ENCODE data around the gene ZNF133.
"Not testable (repeated sequence)": the region's sequence is repeated elsewhere in the genome, so short reads cannot be mapped to it uniquely, and the experiment has no call there.

ZNF133 gene

DNA sequence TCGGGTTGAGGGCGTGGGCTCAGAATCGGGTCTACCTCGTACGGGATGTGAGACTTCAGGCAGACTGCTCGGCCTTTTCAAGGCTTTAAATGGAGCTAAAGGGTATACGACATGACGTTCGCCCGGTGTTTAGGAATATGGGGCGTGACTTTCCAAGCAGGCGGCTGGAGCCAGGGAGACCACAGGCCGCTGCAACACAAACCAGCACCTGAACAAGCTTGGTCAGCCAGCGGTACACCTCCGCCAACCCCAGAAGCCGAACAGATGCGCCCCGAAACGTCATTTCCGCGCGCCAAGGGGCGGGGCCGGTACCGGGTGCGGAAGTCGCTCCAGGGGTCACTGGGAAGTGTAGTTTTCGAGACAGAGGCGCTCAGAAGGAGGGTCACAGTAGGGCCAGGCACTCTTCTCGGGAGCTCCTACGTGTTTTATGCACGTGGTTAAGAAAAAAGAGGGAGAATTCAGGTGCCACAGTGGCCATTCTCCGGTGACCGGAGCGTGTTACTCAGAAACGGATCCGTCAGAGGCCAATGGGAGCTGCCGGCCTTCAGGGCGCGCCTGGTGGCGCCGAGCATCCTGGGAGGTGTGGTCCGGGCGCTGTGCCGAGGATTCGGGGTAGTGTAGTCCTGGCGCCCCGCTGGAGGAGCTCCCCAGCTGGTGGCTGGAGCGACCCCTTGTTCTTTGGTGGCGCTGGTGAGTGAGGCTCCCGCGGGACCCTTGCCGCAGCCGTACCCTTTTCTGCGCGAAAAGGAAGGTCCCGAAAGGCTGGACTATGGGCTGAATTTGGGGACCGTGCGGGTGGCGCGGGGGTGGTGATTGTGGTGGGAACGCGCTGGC, at the start of gene ZNF133:
TSS of gene ZNF133 (plus strand) at position 613 of the 834 bp plus-strand sequence. CDS start 17,160 bp downstream, outside the sequence.
- peak; percentile 92 to 95 (median 94) for DNase-seq

DNA sequence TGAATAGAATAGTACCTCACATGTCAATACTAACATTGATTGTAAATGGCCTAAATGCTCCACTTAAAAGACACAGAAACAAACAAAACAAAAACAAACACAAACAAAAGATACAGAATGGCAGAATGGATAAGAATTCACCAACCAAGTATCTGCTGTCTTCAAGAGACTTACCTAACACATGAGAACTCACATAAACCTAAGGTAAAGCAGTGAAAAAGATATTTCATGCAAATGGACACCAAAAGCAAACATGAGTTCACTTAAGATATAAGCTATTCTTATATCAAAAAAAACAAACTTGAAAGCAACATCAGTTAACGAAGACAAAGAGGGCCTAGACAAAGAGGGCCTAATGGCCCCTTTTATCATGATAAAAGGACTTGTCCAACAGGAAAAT, 47.3 kb upstream of the ZNF133 start:
- no peak for DNase-seq

DNA sequence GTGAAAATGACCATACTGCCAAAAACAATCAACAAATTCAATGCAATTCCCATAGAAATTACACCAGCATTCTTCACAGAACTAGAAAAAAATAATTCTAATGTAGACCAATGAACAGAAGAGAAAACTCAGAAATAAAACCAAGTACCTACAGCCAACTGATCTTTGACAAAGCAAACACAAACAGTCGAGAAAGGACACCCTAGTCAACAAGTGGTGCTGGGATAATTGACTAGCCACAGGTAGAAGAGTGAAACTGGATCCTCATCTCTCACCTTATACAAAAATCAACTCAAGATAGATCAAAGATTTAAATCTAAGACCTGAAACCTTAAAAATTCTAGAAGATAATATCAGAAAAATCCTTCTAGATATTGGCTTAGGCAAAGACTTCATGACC, 44.5 kb upstream of the ZNF133 start:
- no peak for DNase-seq

DNA sequence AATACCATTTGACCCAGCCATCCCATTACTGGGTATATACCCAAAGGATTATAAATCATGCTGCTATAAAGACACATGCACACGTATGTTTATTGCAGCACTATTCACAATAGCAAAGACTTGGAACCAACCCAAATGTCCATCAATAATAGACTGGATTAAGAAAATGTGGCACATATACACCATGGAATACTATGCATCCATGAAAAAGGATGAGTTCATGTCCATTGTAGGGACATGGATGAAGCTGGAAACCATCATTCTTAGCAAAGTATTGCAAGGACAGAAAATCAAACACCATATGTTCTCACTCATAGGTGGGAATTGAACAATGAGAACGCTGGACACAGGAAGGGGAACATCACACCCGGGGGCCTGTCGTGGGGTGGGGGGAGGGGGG, 39.8 kb upstream of the ZNF133 start:
- not testable (repeated sequence) for DNase-seq

DNA sequence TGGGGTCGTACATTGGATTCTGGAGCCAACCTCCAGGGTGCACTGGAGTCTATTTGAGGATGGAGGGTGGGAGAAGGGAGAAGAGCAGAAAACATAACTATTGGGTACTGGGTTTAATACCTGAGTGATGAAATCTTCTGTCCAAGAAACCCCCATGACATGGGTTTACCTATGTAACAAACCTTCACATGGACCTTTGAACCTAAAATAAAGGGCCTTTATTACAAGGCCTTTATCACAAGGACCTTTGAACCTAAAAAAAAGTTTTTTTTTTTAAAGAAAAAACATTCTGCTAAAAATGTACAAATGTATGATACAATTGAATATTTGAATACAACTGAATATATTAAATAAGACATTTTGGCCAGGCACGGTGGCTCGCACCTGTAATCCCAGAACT, 38.1 kb upstream of the ZNF133 start:
- no peak for DNase-seq

DNA sequence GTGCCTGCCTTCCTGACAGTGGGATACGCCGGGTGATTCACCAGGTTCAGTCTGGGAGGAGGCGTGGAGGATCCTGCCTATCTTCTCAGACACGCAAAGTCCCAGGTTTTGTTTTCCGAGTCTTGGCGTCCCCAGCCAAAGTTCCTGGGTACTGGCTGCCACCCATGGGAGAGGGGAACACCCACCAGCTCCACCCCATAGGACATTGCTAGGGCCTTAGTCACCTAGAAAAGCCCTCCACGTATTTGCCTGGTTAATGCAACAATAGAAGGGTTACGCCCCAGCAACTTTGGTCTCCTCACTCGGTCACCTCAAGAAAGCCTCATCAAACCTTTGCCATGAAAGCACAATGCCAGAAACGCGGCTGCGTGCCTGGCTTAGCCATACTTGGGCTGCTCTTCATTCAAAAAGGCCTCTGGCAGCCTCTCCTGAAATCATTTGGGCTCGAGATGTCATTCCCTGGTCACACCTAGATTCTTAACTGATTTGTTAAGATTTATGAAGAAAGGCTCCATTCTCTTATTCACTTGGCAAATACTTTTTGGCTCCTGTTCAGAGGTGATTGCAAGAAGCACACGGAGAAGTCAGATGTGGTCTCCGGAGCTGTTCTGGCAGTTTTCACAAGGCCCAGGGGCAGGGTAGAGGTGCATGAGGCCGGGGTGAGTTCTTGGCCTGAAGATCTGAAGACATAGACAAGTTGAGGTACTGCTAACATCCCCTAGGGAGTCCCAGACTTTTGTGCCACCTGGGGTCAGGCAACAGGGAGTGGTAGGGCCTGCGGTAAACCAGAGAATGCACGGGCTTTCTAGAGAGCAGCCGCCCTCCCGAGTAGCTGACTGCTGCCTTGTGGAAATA, 35.5 kb upstream of the ZNF133 start:
- DNase-seq, result no peak

DNA sequence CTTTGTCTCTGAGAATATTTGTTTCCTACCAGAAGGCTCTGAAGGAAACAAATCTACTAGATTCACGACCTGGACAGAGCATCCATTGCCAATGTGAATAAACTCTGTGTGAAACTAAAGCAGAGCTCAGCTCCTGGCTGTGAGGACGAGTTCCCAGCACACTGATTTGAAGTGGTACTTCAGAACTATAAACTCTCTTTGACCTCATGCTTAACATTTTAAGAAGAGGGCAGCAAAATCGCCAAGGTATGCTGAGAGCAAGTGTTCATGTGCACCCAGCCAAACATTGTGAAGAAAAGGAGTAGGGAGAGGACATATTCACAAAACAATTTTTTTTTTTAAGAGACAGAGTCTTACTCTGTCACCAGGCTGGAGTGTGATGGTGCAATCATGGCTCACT, 33.7 kb upstream of the ZNF133 start:
- DNase-seq, result no peak

DNA sequence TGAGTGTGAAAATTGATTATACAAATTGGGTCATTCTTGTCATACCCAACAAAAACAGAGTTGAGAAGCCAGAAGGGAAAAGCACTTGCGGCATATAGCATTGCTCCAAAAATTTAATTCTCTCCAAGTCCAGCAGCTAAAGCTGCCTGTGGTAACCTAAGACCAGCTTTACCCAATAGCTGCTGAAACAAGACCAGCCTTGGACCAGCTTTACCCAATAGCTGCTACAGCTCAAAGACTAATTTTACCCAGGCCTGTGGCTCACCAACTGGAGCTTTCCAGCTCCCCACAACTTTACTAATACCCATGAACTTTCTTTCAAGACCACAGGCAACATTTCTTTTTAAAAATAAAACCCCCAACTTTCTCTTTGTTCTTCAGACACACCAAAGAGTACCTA, 32.8 kb upstream of the ZNF133 start:
- DNase-seq, result no peak

DNA sequence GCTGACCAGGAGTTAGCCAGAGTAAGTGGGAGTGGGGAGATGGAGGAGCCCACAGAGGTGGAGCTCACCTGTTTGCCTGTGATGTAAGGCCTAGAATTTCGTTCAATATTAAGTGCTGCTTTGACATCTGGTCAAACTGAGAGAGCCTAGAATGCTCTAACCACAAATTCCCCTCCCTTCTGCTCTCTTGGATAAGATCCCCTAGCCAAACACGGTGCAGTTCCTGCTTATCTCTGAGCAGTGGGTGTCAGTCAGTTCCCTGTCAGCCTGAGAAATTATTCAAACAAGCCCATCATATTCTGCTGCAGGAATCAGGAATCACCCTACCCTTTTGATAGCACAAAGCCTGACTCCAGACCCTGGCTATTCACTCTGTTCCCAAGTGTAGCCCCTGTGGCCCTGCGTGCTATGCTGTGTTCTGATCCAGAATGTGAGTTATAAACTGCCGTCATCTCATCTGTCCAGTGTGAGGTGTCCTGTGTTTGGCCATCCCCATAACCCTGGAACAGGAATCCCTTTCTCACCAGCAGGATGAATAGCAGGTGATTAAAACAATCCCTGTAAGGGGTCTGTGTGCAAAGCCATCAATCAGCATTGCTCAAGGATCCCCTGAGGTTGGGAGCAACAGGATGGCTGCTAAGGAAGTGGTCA, 31.8 kb upstream of the ZNF133 start:
- no peak for DNase-seq

DNA sequence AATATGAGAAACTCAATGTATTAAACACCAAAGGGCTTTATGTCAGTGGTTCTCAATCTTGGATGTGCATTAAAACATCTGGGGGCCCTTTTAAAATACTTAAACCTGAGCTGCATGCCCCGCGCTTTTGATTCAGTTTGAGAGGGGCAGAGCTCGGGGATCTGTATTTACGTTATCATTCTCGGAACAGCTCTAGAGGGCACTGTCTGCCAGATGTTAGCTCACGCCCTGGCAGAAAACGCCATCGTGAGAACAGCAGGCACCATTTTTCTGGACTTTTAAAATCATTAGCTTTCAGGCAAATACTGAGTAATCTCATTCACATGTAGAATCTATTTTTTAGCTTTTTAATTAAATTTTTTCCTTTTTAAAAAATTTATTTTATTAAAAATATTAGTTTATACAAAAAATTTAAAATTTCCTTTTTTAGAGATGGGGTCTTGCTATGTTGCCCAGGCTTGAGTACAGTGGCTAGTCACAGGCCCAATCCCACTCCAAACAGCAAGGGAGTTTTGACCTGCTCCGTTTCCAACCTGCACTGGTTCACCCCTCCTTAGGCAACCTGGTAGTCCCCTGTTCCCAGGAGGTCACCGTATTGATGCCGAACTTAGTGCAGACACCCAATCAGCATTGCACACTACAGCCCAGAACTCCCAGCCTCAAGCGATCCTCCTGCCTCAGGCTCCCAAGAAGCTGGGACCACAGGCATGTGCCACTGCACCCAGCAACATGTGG, 30.0 kb upstream of the ZNF133 start:
- no peak for DNase-seq

DNA sequence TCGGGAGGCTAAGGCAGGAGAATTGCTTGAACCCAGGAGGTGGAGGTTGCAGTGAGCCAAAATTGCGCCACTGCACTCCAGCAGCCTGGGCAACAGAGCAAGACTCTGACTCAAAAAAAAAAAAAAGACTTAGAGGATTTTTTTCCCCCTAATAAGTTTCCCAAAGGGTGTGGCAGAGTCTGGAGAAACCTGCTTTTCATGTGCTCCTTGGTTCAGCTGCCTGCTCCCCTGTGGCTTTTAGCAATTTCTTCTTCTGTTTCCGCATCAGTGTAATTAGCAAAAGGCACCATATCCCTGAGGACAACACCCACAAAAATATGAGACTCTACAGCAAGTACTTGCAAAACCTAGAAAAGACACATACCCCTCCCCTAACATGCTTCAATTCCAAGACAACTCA, 28.6 kb upstream of the ZNF133 start:
- no peak for DNase-seq

DNA sequence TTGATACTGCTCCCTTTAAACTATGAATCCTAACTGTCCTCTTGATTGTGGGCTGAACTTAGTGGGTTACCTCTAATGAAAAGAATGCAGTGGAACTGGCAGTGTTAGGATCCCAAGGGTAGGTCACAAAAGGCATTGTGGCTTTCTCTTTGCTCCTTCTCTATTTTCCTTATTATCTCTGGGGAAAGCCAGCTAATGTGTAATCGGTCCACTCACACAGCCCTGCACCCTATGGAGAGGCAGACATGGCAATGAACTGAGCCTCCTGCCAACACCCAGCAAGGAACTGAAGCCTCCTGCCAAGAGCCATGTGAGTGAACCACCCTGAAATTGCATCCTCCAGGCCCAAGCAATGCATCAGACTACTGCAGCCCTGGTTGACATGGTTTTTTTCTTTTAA, 24.6 kb upstream of the ZNF133 start:
- DNase-seq, result no peak

DNA sequence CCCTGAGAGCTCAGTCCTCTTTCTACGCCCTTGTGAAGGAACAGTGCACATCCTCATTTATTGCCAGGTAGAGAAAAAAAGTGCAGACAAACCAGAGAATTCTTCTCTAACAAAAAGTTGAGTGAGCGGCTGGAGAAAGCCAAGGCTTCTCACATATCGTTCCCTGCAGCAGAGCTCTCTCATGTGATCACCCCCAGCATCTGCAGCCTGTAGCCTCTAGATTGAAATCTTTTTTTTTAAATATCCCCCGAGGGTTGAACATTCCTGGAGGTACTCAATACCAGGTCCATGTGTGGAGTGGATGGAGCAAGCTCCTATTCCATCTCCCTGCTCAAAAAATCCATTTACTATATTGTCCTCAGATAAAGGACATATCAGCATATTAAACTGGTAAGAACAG, 22.9 kb upstream of the ZNF133 start:
- DNase-seq, result no peak

DNA sequence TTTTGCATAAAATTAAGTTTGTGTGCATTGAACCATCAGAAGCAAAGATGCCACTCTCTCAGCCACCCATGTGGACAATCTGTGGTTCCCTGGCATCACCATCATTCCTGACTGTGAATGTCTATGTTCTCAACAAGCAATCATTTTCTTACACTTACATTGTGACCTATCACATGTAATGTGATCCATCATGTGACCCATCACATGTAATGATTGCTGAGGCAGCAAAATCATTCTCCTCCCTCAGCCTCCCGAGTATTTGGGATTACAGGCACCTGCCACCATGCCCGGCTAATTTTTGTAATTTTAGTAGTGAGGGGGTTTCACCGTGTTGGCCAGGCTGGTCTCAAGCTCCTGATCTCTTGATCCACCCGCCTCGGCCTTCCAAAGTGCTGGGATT, 22.0 kb upstream of the ZNF133 start:
- DNase-seq, result no peak

DNA sequence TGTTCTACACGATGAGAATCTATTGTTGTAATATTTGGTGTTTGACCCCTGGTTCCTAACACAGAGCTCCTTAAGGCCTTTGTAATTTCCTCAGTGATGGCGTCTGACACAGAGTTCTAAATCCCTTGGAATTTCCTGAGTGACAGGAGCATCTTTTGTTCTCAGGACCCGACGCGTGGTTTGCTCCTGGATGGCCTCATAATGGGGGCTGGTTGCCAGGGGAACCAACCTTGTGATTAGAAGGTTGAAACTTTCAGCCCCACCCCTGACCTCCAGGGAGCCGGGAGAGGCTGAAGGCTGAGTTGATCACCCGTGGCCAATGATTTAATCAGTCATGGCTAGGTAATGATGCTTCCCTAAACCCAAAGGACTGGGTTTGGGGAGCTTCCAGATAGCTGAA, 20.5 kb upstream of the ZNF133 start:
- no peak for DNase-seq

DNA sequence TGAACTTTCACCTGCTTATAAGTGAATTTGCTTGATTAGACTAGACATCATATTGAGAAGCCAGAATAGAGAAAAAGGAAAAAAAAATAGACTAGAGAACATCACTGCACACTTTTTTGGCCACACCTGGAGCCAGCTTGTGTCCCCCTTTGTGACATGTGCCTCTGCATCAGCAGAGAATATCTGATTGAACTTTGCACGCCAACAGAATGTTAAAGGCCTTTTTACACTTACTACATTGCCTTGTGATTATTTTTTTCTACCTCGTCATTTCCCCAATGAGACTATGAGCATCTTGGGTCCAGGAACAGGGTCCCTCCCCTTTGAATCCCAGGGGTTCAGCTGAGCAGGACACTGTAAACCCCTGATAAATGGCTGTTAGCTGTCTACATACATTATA, 17.2 kb upstream of the ZNF133 start:
- no peak for DNase-seq

DNA sequence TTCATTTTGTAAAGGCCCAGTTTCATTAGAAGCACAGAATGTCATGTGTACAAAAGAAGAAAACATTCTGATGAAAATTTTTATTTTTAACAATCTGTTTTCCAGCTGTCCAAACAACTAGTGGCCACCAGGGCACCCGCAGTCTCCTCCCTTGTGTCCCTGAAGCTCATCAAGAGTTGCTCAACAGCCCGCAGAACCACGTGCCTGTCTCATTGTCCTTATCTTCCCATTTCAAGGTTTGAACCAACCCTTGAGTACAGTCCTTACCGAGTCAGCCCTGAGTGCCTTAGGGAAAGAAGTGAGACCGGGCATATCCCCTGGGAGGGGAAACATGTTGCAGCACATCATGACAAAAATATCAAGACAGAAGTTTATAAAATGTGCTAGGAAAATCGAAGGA, 15.9 kb upstream of the ZNF133 start:
- DNase-seq, result no peak

DNA sequence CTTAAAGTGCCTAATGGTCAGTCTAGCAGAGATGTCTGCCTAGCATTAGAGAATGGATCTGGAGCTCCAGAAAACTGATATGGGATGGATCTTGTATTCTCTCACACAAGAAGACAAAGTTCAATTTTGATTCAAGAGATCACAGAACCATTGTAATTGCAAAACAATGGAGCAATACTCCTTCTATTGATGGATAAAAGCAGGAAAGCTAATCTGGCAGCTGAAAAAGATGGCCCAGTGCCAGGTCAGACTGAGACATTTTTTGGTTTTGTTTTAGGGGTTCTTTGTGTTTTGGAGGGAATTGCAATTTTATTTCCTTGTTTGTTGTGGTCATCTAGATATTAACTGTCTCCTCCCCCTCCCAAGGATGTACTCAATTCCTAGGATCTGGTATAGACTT, 14.6 kb upstream of the ZNF133 start:
- DNase-seq, result no peak

DNA sequence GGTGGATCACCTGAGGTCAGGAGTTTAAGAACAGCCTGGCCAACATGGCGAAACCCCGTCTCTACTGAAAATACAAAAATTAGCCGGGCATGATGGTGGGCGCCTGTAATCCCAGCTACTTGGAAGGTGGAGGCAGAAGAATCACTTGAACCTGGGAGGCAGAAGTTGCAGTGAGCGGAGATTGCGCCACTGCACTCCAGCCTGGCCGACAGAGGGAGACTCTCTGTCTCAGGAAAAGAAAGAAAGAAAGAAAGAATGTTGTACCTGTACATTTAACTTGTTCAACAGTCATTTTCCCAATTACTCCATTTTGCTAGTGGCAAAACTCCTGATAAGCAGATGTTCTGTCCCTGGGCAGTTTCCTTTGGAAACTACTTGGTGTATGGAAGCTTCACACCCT, 12.4 kb upstream of the ZNF133 start:
- DNase-seq, result not testable (repeated sequence)

DNA sequence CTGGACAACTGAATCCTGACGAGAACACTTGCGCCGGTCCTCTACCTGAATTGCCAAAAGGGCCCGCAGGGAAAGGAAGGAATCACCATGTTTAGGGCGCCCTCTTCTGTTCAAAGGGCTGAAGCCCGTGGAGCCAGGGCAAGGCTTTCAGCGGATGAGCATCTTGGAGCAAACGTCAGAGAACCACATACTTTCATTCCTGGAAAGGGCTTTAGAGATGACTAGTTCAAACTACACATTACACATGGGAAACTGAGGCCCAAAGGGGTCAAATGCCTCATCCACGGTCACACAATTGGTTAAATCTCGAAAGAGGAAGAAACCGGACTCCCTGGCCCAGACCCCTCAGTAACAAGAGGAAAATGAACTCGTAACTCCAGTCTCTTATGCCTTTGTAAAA, 11.5 kb upstream of the ZNF133 start:
- peak in 3 of 4 experiments; percentile 6 to 10 (median 6) for DNase-seq

DNA sequence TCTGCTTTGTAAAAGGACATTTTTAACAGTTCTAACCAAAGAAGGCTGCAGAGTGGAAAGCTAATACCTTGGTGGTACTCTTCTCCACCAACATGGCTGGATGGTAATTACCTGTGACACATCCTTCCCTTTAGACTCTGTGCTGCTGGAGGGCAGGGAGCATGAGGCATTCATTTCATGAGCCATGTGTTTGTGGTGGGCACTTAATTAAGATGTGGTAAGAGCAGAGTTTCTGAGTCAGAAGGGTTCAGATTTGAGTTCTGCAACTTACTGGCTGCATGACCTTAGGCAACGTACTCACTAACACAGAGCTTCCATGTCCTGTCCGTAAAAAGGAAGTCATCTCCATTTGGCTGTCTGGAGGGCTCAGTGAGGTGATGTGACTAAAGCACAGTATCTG, 9.1 kb upstream of the ZNF133 start:
- DNase-seq, result no peak

DNA sequence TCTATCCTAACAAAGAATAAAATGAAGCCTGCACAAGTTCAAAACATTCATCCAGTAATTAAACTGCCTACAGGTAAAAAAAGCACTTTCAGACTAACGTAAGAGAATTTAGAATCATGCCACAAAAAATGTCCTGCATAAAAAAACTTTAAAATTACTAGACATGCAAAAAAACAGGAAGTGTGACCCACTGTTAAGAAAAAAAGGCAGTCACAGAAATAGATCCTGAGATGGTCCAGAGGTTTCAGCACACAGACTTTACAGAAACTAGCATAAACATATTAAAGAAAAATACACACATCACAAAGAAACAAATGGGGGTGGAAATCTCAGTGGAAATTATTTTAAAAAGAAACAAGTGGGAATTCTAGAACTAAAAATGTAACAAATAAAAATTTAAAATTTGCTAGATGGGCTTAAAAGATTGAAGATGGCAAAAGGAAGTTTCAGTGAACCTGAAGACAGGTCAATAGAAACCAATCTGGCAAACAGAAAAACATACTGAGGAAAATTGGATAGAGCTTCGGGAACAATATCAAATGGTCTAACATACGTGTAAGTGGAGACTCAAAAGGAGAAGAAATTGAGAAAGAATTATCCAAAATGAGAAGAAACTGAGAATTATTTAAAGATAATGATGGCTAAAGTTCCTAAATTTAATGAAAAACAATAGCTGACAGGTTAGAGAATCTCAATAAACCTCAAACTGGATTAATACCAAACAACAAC, 3.4 kb upstream of the ZNF133 start:
- DNase-seq, result no peak
